H9 (cell line): Measurements from ENCODE around the gene TGM2. TPM values are rescaled to one million over a fixed set of nuclear protein-coding genes. Genes with fewer than 3 reads are reported as not detected.

Source experiments
- DNase-seq: peaks from one replicate; pipeline ENCODE4 v3.0.0-alpha.2; 2017
- H2AFZ ChIP-seq: one replicate; pipeline ENCODE4 v1.6.1; 2013; ENCODE audit warnings: mild to moderate bottlenecking, low read length, control low read depth, moderate library complexity
- H2AK5ac ChIP-seq: 2 replicates; pipeline ENCODE4 v1.6.1; 2013; ENCODE audit warnings: low read length, control low read depth, mixed read lengths; ENCODE audit not compliant: insufficient read length
- H2BK120ac ChIP-seq: one replicate; pipeline ENCODE4 v1.6.1; 2013; ENCODE audit warnings: low read depth, mild to moderate bottlenecking, low read length, control low read depth, inconsistent platforms; ENCODE audit not compliant: poor library complexity, severe bottlenecking
- H2BK12ac ChIP-seq: 2 replicates; pipeline ENCODE4 v1.6.1; 2013; ENCODE audit warnings: low read length, control low read depth, mixed read lengths, low read depth; ENCODE audit not compliant: insufficient read length
- H2BK15ac ChIP-seq: 2 replicates; pipeline ENCODE4 v1.6.1; 2013; ENCODE audit warnings: low read depth, low read length, control low read depth
- H2BK20ac ChIP-seq: one replicate; pipeline ENCODE4 v1.6.1; 2013; ENCODE audit warnings: low read depth, mild to moderate bottlenecking, low read length, control low read depth, inconsistent platforms; ENCODE audit not compliant: poor library complexity, severe bottlenecking
- H2BK5ac ChIP-seq: 2 replicates; pipeline ENCODE4 v1.6.1; 2013; ENCODE audit warnings: low read length, control low read depth, mixed read lengths; ENCODE audit not compliant: insufficient read length
- H3K14ac ChIP-seq: 2 replicates; pipeline ENCODE4 v1.6.1; 2013; ENCODE audit warnings: low read length, control low read depth; ENCODE audit not compliant: insufficient read depth
- H3K18ac ChIP-seq: 2 replicates; pipeline ENCODE4 v1.6.1; 2013; ENCODE audit warnings: low read depth, mild to moderate bottlenecking, mixed read lengths, low read length, control low read depth; ENCODE audit not compliant: insufficient read length
- H3K23ac ChIP-seq: 2 replicates; pipeline ENCODE4 v1.6.1; 2013; ENCODE audit warnings: low read length, control low read depth, mixed read lengths, low read depth; ENCODE audit not compliant: insufficient read length
- H3K23me2 ChIP-seq: 2 replicates; pipeline ENCODE4 v1.6.1; 2013; ENCODE audit warnings: low read depth, mild to moderate bottlenecking, mixed read lengths, low read length, control low read depth; ENCODE audit not compliant: insufficient read length, poor library complexity, severe bottlenecking
- H3K27ac ChIP-seq: 2 replicates; pipeline ENCODE4 v1.5.1; 2013; ENCODE audit warnings: low read length, control low read depth, mixed read lengths, low read depth; ENCODE audit not compliant: insufficient read length
- H3K27me3 ChIP-seq: 2 replicates; pipeline ENCODE4 v1.6.1; 2013; ENCODE audit warnings: low read length, control low read depth, inconsistent platforms; ENCODE audit not compliant: insufficient read depth
- H3K4ac ChIP-seq: 2 replicates; pipeline ENCODE4 v1.6.1; 2013; ENCODE audit warnings: low read depth, mild to moderate bottlenecking, control low read depth, inconsistent platforms, low read length, moderate library complexity
- H3K4me1 ChIP-seq: 2 replicates; pipeline ENCODE4 v1.6.1; 2013; ENCODE audit warnings: low read length, control low read depth, inconsistent platforms; ENCODE audit not compliant: insufficient read depth
- H3K4me2 ChIP-seq: 2 replicates; pipeline ENCODE4 v1.6.1; 2013; ENCODE audit warnings: low read length, control low read depth, mixed read lengths; ENCODE audit not compliant: insufficient read length, insufficient read depth
- H3K56ac ChIP-seq: 2 replicates; pipeline ENCODE4 v1.6.1; 2013; ENCODE audit warnings: low read depth, mild to moderate bottlenecking, mixed read lengths, low read length, control low read depth; ENCODE audit not compliant: insufficient read length
- H3K79me1 ChIP-seq: 2 replicates; pipeline ENCODE4 v1.6.1; 2013; ENCODE audit warnings: low read depth, mild to moderate bottlenecking, moderate library complexity, low read length, control low read depth, inconsistent platforms; ENCODE audit not compliant: insufficient read depth, poor library complexity, severe bottlenecking
- H3K79me2 ChIP-seq: 2 replicates; pipeline ENCODE4 v1.6.1; 2013; ENCODE audit warnings: low read length, control low read depth, inconsistent platforms; ENCODE audit not compliant: insufficient read depth
- H3K9ac ChIP-seq: 2 replicates; pipeline ENCODE4 v1.6.1; 2013; ENCODE audit warnings: low read length, control low read depth, mixed read lengths; ENCODE audit not compliant: insufficient read length; ENCODE audit errors: extremely low read depth
- H3K9me3 ChIP-seq: one replicate; pipeline ENCODE4 v1.6.1; 2013; ENCODE audit warnings: low read depth, low read length, inconsistent platforms; ENCODE audit not compliant: control insufficient read depth
- H3T11ph ChIP-seq: one replicate; pipeline ENCODE4 v1.6.1; 2013; ENCODE audit warnings: mild to moderate bottlenecking, low read length, control low read depth, inconsistent platforms
- H4K20me1 ChIP-seq: one replicate; pipeline ENCODE4 v1.6.1; 2013; ENCODE audit not compliant: control insufficient read depth, insufficient read length, insufficient read depth
- H4K5ac ChIP-seq: 2 replicates; pipeline ENCODE4 v1.6.1; 2013; ENCODE audit warnings: low read depth, mild to moderate bottlenecking, mixed read lengths, low read length, control low read depth; ENCODE audit not compliant: insufficient read length
- H4K8ac ChIP-seq: replicated peaks from 2 replicates; pipeline ENCODE4 v1.6.1; 2013; ENCODE audit warnings: low read length, control low read depth, mixed read lengths, low read depth; ENCODE audit not compliant: insufficient read length
- H4K91ac ChIP-seq: 2 replicates; pipeline ENCODE4 v1.6.1; 2013; ENCODE audit warnings: low read depth, mild to moderate bottlenecking, moderate library complexity, mixed read lengths, low read length, control low read depth; ENCODE audit not compliant: insufficient read length
- H3K27ac Mint-ChIP-seq, 3 experiments: 2 replicates in 2 of 3; 3 replicates in 1 of 3; pipeline ENCODE4 v1.8.0; 2020 to 2021; ENCODE audit warnings: mixed read lengths in 3 of 3, mild to moderate bottlenecking in 1 of 3, moderate library complexity in 1 of 3
- H3K27me3 Mint-ChIP-seq: 2 replicates; pipeline ENCODE4 v1.8.0; 2021; ENCODE audit warnings: low read depth, mild to moderate bottlenecking, moderate library complexity, mixed read lengths
- H3K36me3 Mint-ChIP-seq, 3 experiments: 2 replicates in 2 of 3; 3 replicates in 1 of 3; pipeline ENCODE4 v1.8.0; 2020 to 2021; ENCODE audit warnings: low read depth in 3 of 3, mixed read lengths in 3 of 3; ENCODE audit not compliant: insufficient read depth in 1 of 3
- H3K4me1 Mint-ChIP-seq, 2 experiments: 2 replicates each; pipeline ENCODE4 v1.8.0; 2020; ENCODE audit warnings: mixed read lengths in 2 of 2
- H3K4me3 Mint-ChIP-seq, 2 experiments: 2 replicates in 1 of 2; 3 replicates in 1 of 2; pipeline ENCODE4 v1.8.0; 2020 to 2021; ENCODE audit warnings: mild to moderate bottlenecking in 2 of 2, mixed read lengths in 2 of 2, moderate library complexity in 1 of 2
- H3K9me3 Mint-ChIP-seq, 2 experiments: 2 replicates in 1 of 2; 3 replicates in 1 of 2; pipeline ENCODE4 v1.8.0; 2020; ENCODE audit warnings: mild to moderate bottlenecking in 2 of 2, mixed read lengths in 2 of 2, moderate library complexity in 1 of 2
- CTCF ChIP-seq: fragments of 200-600 bp; sonication (generic); conservative IDR thresholded peaks from 3 replicates; pipeline ENCODE4 v1.8.0; 2021; ENCODE audit warnings: antibody characterized with exemption, mild to moderate bottlenecking
- WGBS: extraction: QIAGEN DNeasy Blood & Tissue Kit; methylation state at CpG from one replicate; pipeline ENCODE4 v1.1.7; 2013; ENCODE audit warnings: missing lambda C conversion rate, low lambda C conversion rate, mixed read lengths; ENCODE audit not compliant: insufficient read length; ENCODE audit errors: extremely low coverage; 5-methylcytosine and 5-hydroxymethylcytosine counted together
- total RNA-seq: library from RNA; stranded (reverse); gene quantifications from 2 replicates; pipeline ENCODE4 v1.2.1, GENCODE V29; 2021

Gene TGM2
- total RNA-seq, 1 experiment from 2014 or later: 1.1 TPM

- Mint-ChIP-seq H3K36me3 (no peaks in the 10 kb centered on the region), H3K27me3 (peaks cover 9% of the 10 kb centered on the region), H3K4me1 (peaks cover 4 to 12% of the 10 kb centered on the region in 2 experiments; a peak in 3 of 4 replicates), H3K4me3 (no peak overlapping the region), H3K27ac (no peak overlapping the region), H3K9me3 (peaks cover 0 to 2% of the 10 kb centered on the region in 2 experiments; a peak in 1 of 5 replicates)
- Histone ChIP-seq H3K27ac (no peak overlapping the region), H2AFZ (no peak overlapping the region), H3K4ac (no peak overlapping the region), H3K4me2 (no peak overlapping the region), H3K23ac (no peak overlapping the region), H3K4me1 (no peaks in the 10 kb centered on the region), H3K9me3 (no peaks in the 10 kb centered on the region), H4K8ac (no peak overlapping the region), H2AK5ac (no peak overlapping the region), H3K79me1 (no peaks in the 10 kb centered on the region), H3K23me2 (peaks cover 4% of the 10 kb centered on the region), H3K14ac (no peak overlapping the region), H2BK5ac (no peak overlapping the region), H3K27me3 (no peaks in the 10 kb centered on the region), H2BK120ac (no peak overlapping the region), H3K18ac (no peak overlapping the region), H3K56ac (no peak overlapping the region), H3K9ac (no peak overlapping the region), H4K5ac (no peak overlapping the region), H2BK15ac (no peak overlapping the region), H3T11ph (no peak overlapping the region), H4K20me1 (no peaks in the 10 kb centered on the region), H2BK12ac (no peak overlapping the region), H3K79me2 (no peaks in the 10 kb centered on the region), H2BK20ac (no peak overlapping the region), H4K91ac (no peak overlapping the region)
- WGBS: no CpG with 5 or more reads among the region's 14 CpGs
- no peak for DNase-seq
- TF ChIP-seq CTCF: no peak
These were observed 3.7 kb downstream of the TGM2 start for GRCh38 chr20:38161412-38161774.
